ENCODE results near the gene CADM1. TPM values are rescaled to one million over a fixed set of nuclear protein-coding genes. Genes with fewer than 3 reads are reported as not detected.

Gene CADM1
- total RNA-seq, 1 experiment from 2014 or later, result 534 TPM

DNA sequence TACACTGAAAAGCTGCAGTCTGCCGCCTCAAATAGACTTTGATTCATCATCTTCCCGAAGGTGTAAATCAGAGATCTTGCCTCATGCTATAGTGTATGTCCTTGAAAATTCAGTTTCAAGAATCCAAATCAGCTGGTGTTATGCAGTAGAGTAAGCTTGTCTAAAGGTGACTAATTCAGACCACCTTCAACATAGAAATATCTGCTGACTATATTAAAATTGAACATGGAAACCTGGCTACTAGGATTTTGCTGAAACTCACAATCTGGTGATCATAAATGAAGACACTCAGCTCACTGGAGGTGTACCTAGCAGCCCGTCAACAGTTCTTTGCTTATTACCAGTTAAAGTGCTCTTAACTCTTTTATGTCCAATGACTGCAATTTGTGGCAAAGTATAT, 266.6 kb downstream of the CADM1 start:
- Mint-ChIP-seq H3K36me3 (ENCODE audit: insufficient read depth, unreplicated experiment) (peaks cover 84% of the 10 kb centered on the region), H3K9me3 (ENCODE audit: unreplicated experiment) (no peaks in the 10 kb centered on the region), H3K4me3 (ENCODE audit: unreplicated experiment) (no peak overlapping the region), H3K27ac (ENCODE audit: unreplicated experiment) (no peak overlapping the region), H3K4me1 (ENCODE audit: low read depth, unreplicated experiment) (peaks cover 8% of the 10 kb centered on the region), H3K27me3 (ENCODE audit: insufficient read depth, unreplicated experiment) (no peaks in the 10 kb centered on the region)
- Histone ChIP-seq H3K4me1 (no peaks in the 10 kb centered on the region), H3K36me3 (ENCODE audit: control insufficient read depth, insufficient read depth, low read length) (no peaks in the 10 kb centered on the region), H3K9me3 (no peaks in the 10 kb centered on the region), H3K4me3 (ENCODE audit: low read depth, low read length) (no peak overlapping the region), H3K27me3 (replicated peaks; ENCODE audit: control insufficient read depth, insufficient read depth, low read length) (no peaks in the 10 kb centered on the region)
- intact Hi-C loops (cut with micrococcal nuclease; ENCODE audit: unreplicated experiment), result no loop called here
- no TSS peak for BruUV-seq (replicated peaks)
- DNase-seq, result no peak
- POLR2A ChIA-PET, result no interaction called here
- TF ChIP-seq, protein P1, sequence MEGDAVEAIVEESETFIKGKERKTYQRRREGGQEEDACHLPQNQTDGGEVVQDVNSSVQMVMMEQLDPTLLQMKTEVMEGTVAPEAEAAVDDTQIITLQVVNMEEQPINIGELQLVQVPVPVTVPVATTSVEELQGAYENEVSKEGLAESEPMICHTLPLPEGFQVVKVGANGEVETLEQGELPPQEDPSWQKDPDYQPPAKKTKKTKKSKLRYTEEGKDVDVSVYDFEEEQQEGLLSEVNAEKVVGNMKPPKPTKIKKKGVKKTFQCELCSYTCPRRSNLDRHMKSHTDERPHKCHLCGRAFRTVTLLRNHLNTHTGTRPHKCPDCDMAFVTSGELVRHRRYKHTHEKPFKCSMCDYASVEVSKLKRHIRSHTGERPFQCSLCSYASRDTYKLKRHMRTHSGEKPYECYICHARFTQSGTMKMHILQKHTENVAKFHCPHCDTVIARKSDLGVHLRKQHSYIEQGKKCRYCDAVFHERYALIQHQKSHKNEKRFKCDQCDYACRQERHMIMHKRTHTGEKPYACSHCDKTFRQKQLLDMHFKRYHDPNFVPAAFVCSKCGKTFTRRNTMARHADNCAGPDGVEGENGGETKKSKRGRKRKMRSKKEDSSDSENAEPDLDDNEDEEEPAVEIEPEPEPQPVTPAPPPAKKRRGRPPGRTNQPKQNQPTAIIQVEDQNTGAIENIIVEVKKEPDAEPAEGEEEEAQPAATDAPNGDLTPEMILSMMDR (IDR thresholded peaks at IDR 0.05; ENCODE audit: insufficient read depth in 1 of 2, low read depth in 1 of 2, low read length in 1 of 2, severe bottlenecking in 1 of 2, unreplicated experiment in 1 of 2), result no peak
- CTCF ChIA-PET, result no interaction called here

DNA sequence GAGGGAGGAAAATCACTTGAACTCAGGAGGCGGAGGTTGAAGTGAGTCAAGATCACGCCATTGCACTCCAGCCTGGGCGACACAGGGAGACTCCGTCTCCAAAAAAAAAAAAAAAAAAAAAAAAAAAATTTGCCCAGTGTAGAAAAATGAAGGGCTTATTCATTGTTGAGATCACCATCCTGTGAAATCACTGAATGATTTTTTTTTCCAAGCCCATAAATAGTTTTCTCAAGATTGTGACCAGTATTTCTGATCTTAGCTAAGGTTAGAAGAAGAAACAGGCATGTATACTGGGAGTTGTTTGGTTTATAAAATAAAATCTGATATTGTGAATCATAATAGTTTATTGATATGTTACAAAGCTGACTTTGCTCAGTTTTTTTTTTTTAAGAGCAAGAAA, 269.4 kb downstream of the CADM1 start:
- ChIA-PET CTCF (no interaction called here), POLR2A (no interaction called here)
- no peaks in the 10 kb centered on the region for H3K4me1 Mint-ChIP-seq (ENCODE audit: low read depth, unreplicated experiment)
- H3K9me3 ChIP-seq, result no peaks in the 10 kb centered on the region
- H3K4me1 ChIP-seq, result no peaks in the 10 kb centered on the region
- BruUV-seq (replicated peaks), result no TSS peak
- H3K27ac Mint-ChIP-seq (ENCODE audit: unreplicated experiment), result no peak overlapping the region
- H3K9me3 Mint-ChIP-seq (ENCODE audit: unreplicated experiment), result no peaks in the 10 kb centered on the region
- peaks cover 87% of the 10 kb centered on the region for H3K36me3 Mint-ChIP-seq (ENCODE audit: insufficient read depth, unreplicated experiment)
- TF ChIP-seq, protein P1 (IDR thresholded peaks at IDR 0.05; ENCODE audit: insufficient read depth in 1 of 2, low read depth in 1 of 2, low read length in 1 of 2, severe bottlenecking in 1 of 2, unreplicated experiment in 1 of 2), result no peak
- H3K27me3 ChIP-seq (replicated peaks; ENCODE audit: control insufficient read depth, insufficient read depth, low read length), result no peaks in the 10 kb centered on the region
- intact Hi-C loops (cut with micrococcal nuclease; ENCODE audit: unreplicated experiment), result no loop called here
- H3K4me3 Mint-ChIP-seq (ENCODE audit: unreplicated experiment), result no peak overlapping the region
- no peak for DNase-seq
- no peaks in the 10 kb centered on the region for H3K27me3 Mint-ChIP-seq (ENCODE audit: insufficient read depth, unreplicated experiment)
- H3K36me3 ChIP-seq (ENCODE audit: control insufficient read depth, insufficient read depth, low read length), result no peaks in the 10 kb centered on the region
- H3K4me3 ChIP-seq (ENCODE audit: low read depth, low read length), result no peak overlapping the region

DNA sequence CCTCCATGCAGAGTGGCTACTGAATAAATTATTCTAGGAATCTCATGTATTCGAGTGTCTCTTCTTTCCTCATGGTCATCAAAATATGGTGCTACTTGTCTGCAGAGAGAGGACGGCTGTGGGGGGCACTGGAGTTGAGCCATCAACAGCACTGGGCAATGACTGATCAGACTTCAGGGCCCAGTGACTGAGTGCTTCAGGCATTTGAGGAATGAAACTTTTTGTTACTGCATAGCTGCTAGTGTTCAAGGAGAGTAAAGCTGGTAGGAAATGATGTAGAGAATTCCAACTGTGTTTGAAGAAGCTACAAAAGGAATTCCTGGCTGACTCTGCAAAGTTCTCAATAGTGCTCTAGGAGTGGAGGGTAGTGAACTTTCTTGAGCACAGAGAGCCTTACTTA, 277.7 kb downstream of the CADM1 start:
- Mint-ChIP-seq H3K27ac (ENCODE audit: unreplicated experiment) (peak overlapping the region; percentile 54), H3K9me3 (ENCODE audit: unreplicated experiment) (no peaks in the 10 kb centered on the region), H3K4me1 (ENCODE audit: low read depth, unreplicated experiment) (peaks cover 27% of the 10 kb centered on the region), H3K27me3 (ENCODE audit: insufficient read depth, unreplicated experiment) (no peaks in the 10 kb centered on the region), H3K36me3 (ENCODE audit: insufficient read depth, unreplicated experiment) (peaks cover 94% of the 10 kb centered on the region), H3K4me3 (ENCODE audit: unreplicated experiment) (peak overlapping the region; percentile 40)
- BruUV-seq (replicated peaks), result no TSS peak
- no peaks in the 10 kb centered on the region for H3K9me3 ChIP-seq
- TF ChIP-seq, protein P1 (IDR thresholded peaks at IDR 0.05; ENCODE audit: insufficient read depth in 1 of 2, low read depth in 1 of 2, low read length in 1 of 2, severe bottlenecking in 1 of 2, unreplicated experiment in 1 of 2), result peak in 1 of 2 experiments; percentile 2
- ChIA-PET CTCF (interaction anchor here (0.6 to 1.0 kb wide), 4 partner anchors 11 to 322 kb away, joined by 3 to 8 read pairs (median 3); no protein-coding TSS in a partner anchor), POLR2A (interaction anchor here (0.5 to 1.2 kb wide), 3 partner anchors 21 to 353 kb away, joined by 4 to 5 read pairs (median 4); no protein-coding TSS in a partner anchor)
- no peak overlapping the region for H3K4me3 ChIP-seq (ENCODE audit: low read depth, low read length)
- DNase-seq, result peak; percentile 80
- intact Hi-C loops (cut with micrococcal nuclease; ENCODE audit: unreplicated experiment), result loop anchor here (1.0 to 5.0 kb wide), 3 partner anchors 21 to 276 kb away; partner anchors contain the start of gene CADM1
- no peaks in the 10 kb centered on the region for H3K27me3 ChIP-seq (replicated peaks; ENCODE audit: control insufficient read depth, insufficient read depth, low read length)
- H3K36me3 ChIP-seq (ENCODE audit: control insufficient read depth, insufficient read depth, low read length), result no peaks in the 10 kb centered on the region
- H3K4me1 ChIP-seq, result peaks cover 33% of the 10 kb centered on the region

All from Caco-2 (cell line).